Measurements from ENCODE around the gene CXADR. TPM values are rescaled to one million over a fixed set of nuclear protein-coding genes. Genes with fewer than 3 reads are reported as not detected.
"Not testable (repeated sequence)": the region's sequence is repeated elsewhere in the genome, so short reads cannot be mapped to it uniquely, and the experiment has no call there.

Gene CXADR
- polyA plus RNA-seq (2012; ENCODE audit: insufficient read depth, insufficient read length): 4.5 TPM

GRCh38 chr21:17512253-17513213 lies at the start of gene CXADR:
Gene CXADR (plus strand): TSS chr21:17513043. CDS start chr21:17513130, 87 bp downstream.
- H3K4me3 ChIP-seq (ENCODE audit: low read length): peak within 1 kb of the TSS; percentile 70
- peak; percentile 68 for DNase-seq (ENCODE audit: low read depth, low spot score)

GRCh38 chr21:17466166-17466565 lies 46.7 kb upstream of the CXADR start:
- H3K4me3 ChIP-seq (ENCODE audit: low read length): no peak overlapping the region
- no peak for DNase-seq (ENCODE audit: low read depth, low spot score)

- no peak for DNase-seq (ENCODE audit: low read depth, low spot score)
- no peak overlapping the region for H3K4me3 ChIP-seq (ENCODE audit: low read length)
Observed at GRCh38 chr21:17467392-17467791, 45.5 kb upstream of the CXADR start.

- no peak overlapping the region for H3K4me3 ChIP-seq (ENCODE audit: low read length)
- DNase-seq (ENCODE audit: low read depth, low spot score): no peak
Observed at GRCh38 chr21:17467829-17468228, 45.0 kb upstream of the CXADR start.

- no peak overlapping the region for H3K4me3 ChIP-seq (ENCODE audit: low read length)
- DNase-seq (ENCODE audit: low read depth, low spot score): no peak
Observed at GRCh38 chr21:17468698-17469097, 44.1 kb upstream of the CXADR start.

- DNase-seq (ENCODE audit: low read depth, low spot score): no peak
- no peak overlapping the region for H3K4me3 ChIP-seq (ENCODE audit: low read length)
Observed at GRCh38 chr21:17469727-17470126, 43.1 kb upstream of the CXADR start.

- no peak overlapping the region for H3K4me3 ChIP-seq (ENCODE audit: low read length)
- DNase-seq (ENCODE audit: low read depth, low spot score): no peak
Observed at GRCh38 chr21:17472182-17472581, 40.7 kb upstream of the CXADR start.

- no peak for DNase-seq (ENCODE audit: low read depth, low spot score)
- no peak overlapping the region for H3K4me3 ChIP-seq (ENCODE audit: low read length)
Observed at GRCh38 chr21:17472592-17473271, 40.1 kb upstream of the CXADR start.

GRCh38 chr21:17476006-17476405 lies 36.8 kb upstream of the CXADR start:
- no peak overlapping the region for H3K4me3 ChIP-seq (ENCODE audit: low read length)
- DNase-seq (ENCODE audit: low read depth, low spot score): no peak

- not testable (repeated sequence) for DNase-seq (ENCODE audit: low read depth, low spot score); H3K4me3 ChIP-seq (ENCODE audit: low read length)
Observed at GRCh38 chr21:17478156-17478555, 34.7 kb upstream of the CXADR start.

- H3K4me3 ChIP-seq (ENCODE audit: low read length): no peak overlapping the region
- no peak for DNase-seq (ENCODE audit: low read depth, low spot score)
Observed at GRCh38 chr21:17479606-17480005, 33.2 kb upstream of the CXADR start.

GRCh38 chr21:17482928-17483327 lies 29.9 kb upstream of the CXADR start:
- DNase-seq (ENCODE audit: low read depth, low spot score): no peak
- H3K4me3 ChIP-seq (ENCODE audit: low read length): no peak overlapping the region

GRCh38 chr21:17488620-17489019 lies 24.2 kb upstream of the CXADR start:
- no peak overlapping the region for H3K4me3 ChIP-seq (ENCODE audit: low read length)
- DNase-seq (ENCODE audit: low read depth, low spot score): no peak

- not testable (repeated sequence) for DNase-seq (ENCODE audit: low read depth, low spot score); H3K4me3 ChIP-seq (ENCODE audit: low read length)
Observed at GRCh38 chr21:17489565-17489964, 23.3 kb upstream of the CXADR start.

- no peak for DNase-seq (ENCODE audit: low read depth, low spot score)
Observed at GRCh38 chr21:17491716-17492414, 21.0 kb upstream of the CXADR start.

GRCh38 chr21:17492415-17493168 lies 20.3 kb upstream of the CXADR start:
- no peak overlapping the region for H3K4me3 ChIP-seq (ENCODE audit: low read length)
- no peak for DNase-seq (ENCODE audit: low read depth, low spot score)

More at GRCh38 chr21:17491716-17492414, 21.0 kb upstream of the CXADR start:
- H3K4me3 ChIP-seq (ENCODE audit: low read length): no peak overlapping the region

- no peak for DNase-seq (ENCODE audit: low read depth, low spot score)
- no peak overlapping the region for H3K4me3 ChIP-seq (ENCODE audit: low read length)
Observed at GRCh38 chr21:17494051-17494450, 18.8 kb upstream of the CXADR start.

- no peak overlapping the region for H3K4me3 ChIP-seq (ENCODE audit: low read length)
- DNase-seq (ENCODE audit: low read depth, low spot score): no peak
Observed at GRCh38 chr21:17495680-17496079, 17.2 kb upstream of the CXADR start.

- H3K4me3 ChIP-seq (ENCODE audit: low read length): no peak overlapping the region
- DNase-seq (ENCODE audit: low read depth, low spot score): no peak
Observed at GRCh38 chr21:17497316-17497715, 15.5 kb upstream of the CXADR start.
